Skeletal muscle tissue (tissue), 4 donors: ENCODE results near the gene SLC51B. TPM values are rescaled to one million over a fixed set of nuclear protein-coding genes. Genes with fewer than 3 reads are reported as not detected.
A peak's percentile ranks its signal among the peaks of the same experiment; 100 is the strongest.
"Not testable (repeated sequence)": the region's sequence is repeated elsewhere in the genome, so short reads cannot be mapped to it uniquely, and the experiment has no call there.

Source experiments
- H3K27ac ChIP-seq: one replicate; pipeline ENCODE4 v1.7.0; 2013; ENCODE audit warnings: mild to moderate bottlenecking, low read depth, low read length, inconsistent platforms
- H3K27me3 ChIP-seq, 3 donors: one replicate each; pipeline ENCODE4 v1.7.0; 2013; ENCODE audit warnings: low read length in 3 of 3; ENCODE audit not compliant: control insufficient read depth in 3 of 3, insufficient read depth in 3 of 3
- H3K36me3 ChIP-seq, 3 donors: one replicate each; pipeline ENCODE4 v1.7.0; 2013; ENCODE audit warnings: low read length in 3 of 3; ENCODE audit not compliant: control insufficient read depth in 3 of 3, insufficient read depth in 3 of 3
- H3K4me1 ChIP-seq, 3 donors: one replicate each; pipeline ENCODE4 v1.7.0; 2013; ENCODE audit warnings: low read length in 3 of 3, mild to moderate bottlenecking in 3 of 3; ENCODE audit not compliant: control insufficient read depth in 3 of 3, insufficient read depth in 3 of 3
- H3K4me3 ChIP-seq, 3 donors: one replicate each; pipeline ENCODE4 v1.7.0; 2013; ENCODE audit warnings: low read length in 3 of 3
- H3K9ac ChIP-seq, 3 donors: one replicate each; pipeline ENCODE4 v1.7.0; 2013; ENCODE audit warnings: low read length in 3 of 3, mild to moderate bottlenecking in 3 of 3, moderate library complexity in 2 of 3, low read depth in 1 of 3
- H3K9me3 ChIP-seq, 3 donors: one replicate each; pipeline ENCODE4 v1.7.0; 2013; ENCODE audit warnings: low read length in 3 of 3; ENCODE audit not compliant: control insufficient read depth in 3 of 3
- total RNA-seq: library from RNA; depleted of rRNA; stranded (reverse); fragments of >200 nt; gene quantifications from one replicate; pipeline ENCODE4 v1.2.3, GENCODE V29; 2014
- donor health status: Osteomylitis.

Gene SLC51B
- total RNA-seq, 1 donor from 2014 or later, result 0.52 TPM

- Histone ChIP-seq H3K9ac (no peak overlapping the region), H3K4me3 (no peak overlapping the region), H3K9me3 (no peaks in the 10 kb centered on the region), H3K4me1 (peaks cover 9 to 23% (median 19%) of the 10 kb centered on the region in 3 donors), H3K27me3 (no peaks in the 10 kb centered on the region), H3K27ac (no peak overlapping the region), H3K36me3 (peaks cover 23 to 26% (median 24%) of the 10 kb centered on the region in 3 donors)
These were observed 50.0 kb downstream of the SLC51B start for GRCh38 chr15:65095011-65095746.

- Histone ChIP-seq H3K4me1 (peaks cover 6 to 23% (median 19%) of the 10 kb centered on the region in 3 donors), H3K27ac (no peak overlapping the region), H3K9me3 (no peaks in the 10 kb centered on the region), H3K4me3 (no peak overlapping the region), H3K36me3 (peaks cover 24 to 32% (median 28%) of the 10 kb centered on the region in 3 donors), H3K27me3 (no peaks in the 10 kb centered on the region), H3K9ac (no peak overlapping the region)
These were observed 50.5 kb downstream of the SLC51B start for GRCh38 chr15:65095747-65096104.

- H3K4me3 ChIP-seq, result no peak overlapping the region
- peaks cover 8 to 29% (median 19%) of the 10 kb centered on the region in 3 donors for H3K4me1 ChIP-seq
- no peaks in the 10 kb centered on the region for H3K9me3 ChIP-seq
- peaks cover 24 to 36% (median 35%) of the 10 kb centered on the region in 3 donors for H3K36me3 ChIP-seq
- no peak overlapping the region for H3K27ac ChIP-seq
- H3K27me3 ChIP-seq, result no peaks in the 10 kb centered on the region
- H3K9ac ChIP-seq, result peak overlapping the region in 2 of 3 donors; percentile 40 to 63
These were observed 51.5 kb downstream of the SLC51B start for GRCh38 chr15:65096481-65097385.

GRCh38 chr15:65097651-65098263 is 52.6 kb downstream of the SLC51B start:
- H3K36me3 ChIP-seq, result peaks cover 29 to 36% (median 34%) of the 10 kb centered on the region in 3 donors
- no peaks in the 10 kb centered on the region for H3K9me3 ChIP-seq
- H3K4me3 ChIP-seq, result no peak overlapping the region
- H3K9ac ChIP-seq, result no peak overlapping the region
- no peaks in the 10 kb centered on the region for H3K27me3 ChIP-seq
- no peak overlapping the region for H3K27ac ChIP-seq
- H3K4me1 ChIP-seq, result peaks cover 8 to 26% (median 19%) of the 10 kb centered on the region in 3 donors

- Histone ChIP-seq H3K4me1 (peaks cover 8 to 25% (median 19%) of the 10 kb centered on the region in 3 donors), H3K27ac (no peak overlapping the region), H3K9ac (no peak overlapping the region), H3K4me3 (no peak overlapping the region), H3K36me3 (peaks cover 30 to 38% (median 33%) of the 10 kb centered on the region in 3 donors), H3K27me3 (no peaks in the 10 kb centered on the region), H3K9me3 (no peaks in the 10 kb centered on the region)
These were observed 54.1 kb downstream of the SLC51B start for GRCh38 chr15:65099336-65099735.

GRCh38 chr15:65099801-65100200 is 54.6 kb downstream of the SLC51B start:
- H3K9me3 ChIP-seq, H3K9ac ChIP-seq: not testable (repeated sequence)
- H3K36me3 ChIP-seq, result peaks cover 30 to 38% (median 33%) of the 10 kb centered on the region in 3 donors

GRCh38 chr15:65100442-65100841 is 55.3 kb downstream of the SLC51B start:
- no peaks in the 10 kb centered on the region for H3K27me3 ChIP-seq
- H3K9ac ChIP-seq, result peak overlapping the region in 1 of 3 donors; percentile 14
- no peaks in the 10 kb centered on the region for H3K9me3 ChIP-seq
- peaks cover 34 to 39% (median 38%) of the 10 kb centered on the region in 3 donors for H3K36me3 ChIP-seq
- no peak overlapping the region for H3K4me3 ChIP-seq
- H3K27ac ChIP-seq, result no peak overlapping the region
- H3K4me1 ChIP-seq, result peaks cover 4 to 16% (median 13%) of the 10 kb centered on the region in 3 donors

More at GRCh38 chr15:65099801-65100200, 54.6 kb downstream of the SLC51B start:
- not testable (repeated sequence) for H3K27me3 ChIP-seq, H3K4me3 ChIP-seq, H3K27ac ChIP-seq
- H3K4me1 ChIP-seq, result peaks cover 4 to 20% (median 17%) of the 10 kb centered on the region in 3 donors

GRCh38 chr15:65101411-65101890 is 56.3 kb downstream of the SLC51B start:
- Histone ChIP-seq H3K27me3 (no peaks in the 10 kb centered on the region), H3K36me3 (peaks cover 40 to 46% (median 42%) of the 10 kb centered on the region in 3 donors), H3K27ac (no peak overlapping the region), H3K9ac (no peak overlapping the region), H3K4me3 (no peak overlapping the region), H3K9me3 (no peaks in the 10 kb centered on the region), H3K4me1 (peaks cover 4 to 15% (median 9%) of the 10 kb centered on the region in 3 donors)

- Histone ChIP-seq H3K4me3 (no peak overlapping the region), H3K4me1 (peaks cover 3 to 9% (median 3%) of the 10 kb centered on the region in 3 donors), H3K27me3 (no peaks in the 10 kb centered on the region), H3K27ac (no peak overlapping the region), H3K36me3 (peaks cover 39 to 46% (median 40%) of the 10 kb centered on the region in 3 donors), H3K9ac (no peak overlapping the region), H3K9me3 (no peaks in the 10 kb centered on the region)
These were observed 56.9 kb downstream of the SLC51B start for GRCh38 chr15:65101891-65102708.
